Retinal pigment epithelial cell (primary cell): ENCODE data around the gene ARSA.

Experiments used
- DNase-seq: peaks from one replicate; pipeline ENCODE4 v3.0.0-alpha.2; 2010; ENCODE audit warnings: low read depth
- H3K4me3 ChIP-seq: 2 replicates; pipeline ENCODE4 v1.5.1; 2011; ENCODE audit warnings: mild to moderate bottlenecking, low read length, control low read depth, moderate library complexity
- CTCF ChIP-seq: conservative IDR thresholded peaks from 2 replicates; pipeline ENCODE4 v1.5.1; 2011; ENCODE audit warnings: low read depth, low read length, control low read depth, inconsistent platforms

Gene ARSA

GRCh38 chr22:50628543-50629134 is 687 bp upstream of the ARSA start:
- H3K4me3 ChIP-seq, result peak overlapping the region; percentile 79
- no peak for TF ChIP-seq CTCF
- no peak for DNase-seq

DNA sequence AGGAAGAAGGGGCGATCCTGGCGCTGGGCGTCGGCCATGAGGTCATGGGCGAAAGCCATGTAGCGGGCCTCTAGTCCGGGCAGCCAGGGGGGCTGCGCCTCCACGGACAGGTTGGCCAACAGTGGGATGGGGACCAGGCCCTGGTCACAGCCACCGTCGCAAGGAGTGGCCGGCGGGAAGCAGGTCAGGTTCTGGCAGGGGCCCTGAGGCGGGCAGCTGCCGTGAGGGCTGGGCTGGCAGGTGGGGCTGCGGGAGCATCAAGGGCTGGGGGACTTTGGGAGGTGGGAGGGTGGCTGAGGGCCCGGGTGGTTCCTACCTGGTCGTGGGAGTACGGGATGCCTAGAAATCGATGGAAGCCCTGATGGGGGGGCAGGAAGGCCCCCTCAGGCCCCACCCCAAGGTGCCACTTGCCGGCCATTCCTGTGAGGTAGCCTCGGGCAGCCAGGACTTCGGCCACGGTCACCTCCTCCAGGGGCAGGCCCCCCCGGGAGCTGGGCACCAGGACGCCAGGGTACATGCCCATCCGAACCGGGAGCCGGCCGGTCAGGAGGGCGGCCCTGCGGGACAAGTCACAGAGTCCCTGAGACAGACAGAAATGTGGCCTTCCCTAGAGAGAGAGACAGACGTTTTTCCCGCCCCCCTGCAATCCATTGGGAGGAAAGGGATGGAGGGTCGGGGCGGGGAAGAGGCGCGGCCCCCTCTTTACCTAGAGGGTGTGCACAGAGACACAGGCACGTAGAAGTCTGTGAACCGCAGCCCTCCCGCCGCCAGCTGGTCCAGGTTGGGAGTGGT is 906 bp downstream of the ARSA start:
- no peak for TF ChIP-seq CTCF
- peak overlapping the region; percentile 79 for H3K4me3 ChIP-seq

DNA sequence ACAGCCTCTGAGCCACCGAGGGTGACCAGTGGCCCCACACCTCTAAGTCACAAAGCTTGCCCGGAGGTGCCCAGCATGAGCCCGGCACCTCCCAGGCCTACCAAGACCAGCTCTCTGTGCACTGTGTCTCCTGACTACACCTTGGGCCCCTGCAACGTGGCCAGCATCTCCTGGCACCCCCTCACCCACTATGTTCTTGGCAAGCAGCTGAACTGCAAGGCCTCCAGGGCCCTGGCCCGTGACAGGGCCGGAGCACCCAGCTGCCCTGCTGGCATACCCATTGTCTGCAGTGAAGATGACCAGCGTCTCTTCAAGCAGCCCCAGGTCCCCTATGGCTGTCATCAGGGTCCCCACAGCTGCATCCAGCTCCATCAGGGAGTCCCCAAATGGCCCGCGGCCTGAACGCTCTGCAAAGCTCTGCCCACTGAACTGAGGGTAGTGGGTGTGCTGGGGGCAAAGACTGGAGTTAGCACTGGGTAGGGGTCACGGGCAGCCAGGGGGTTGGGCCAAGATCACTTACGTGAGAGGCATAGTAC is 1.6 kb downstream of the ARSA start:
- DNase-seq, result no peak
- no peak for TF ChIP-seq CTCF
- no peak overlapping the region for H3K4me3 ChIP-seq

More for the DNA sequence above, 906 bp downstream of the ARSA start:
- DNase-seq, result no peak

DNA sequence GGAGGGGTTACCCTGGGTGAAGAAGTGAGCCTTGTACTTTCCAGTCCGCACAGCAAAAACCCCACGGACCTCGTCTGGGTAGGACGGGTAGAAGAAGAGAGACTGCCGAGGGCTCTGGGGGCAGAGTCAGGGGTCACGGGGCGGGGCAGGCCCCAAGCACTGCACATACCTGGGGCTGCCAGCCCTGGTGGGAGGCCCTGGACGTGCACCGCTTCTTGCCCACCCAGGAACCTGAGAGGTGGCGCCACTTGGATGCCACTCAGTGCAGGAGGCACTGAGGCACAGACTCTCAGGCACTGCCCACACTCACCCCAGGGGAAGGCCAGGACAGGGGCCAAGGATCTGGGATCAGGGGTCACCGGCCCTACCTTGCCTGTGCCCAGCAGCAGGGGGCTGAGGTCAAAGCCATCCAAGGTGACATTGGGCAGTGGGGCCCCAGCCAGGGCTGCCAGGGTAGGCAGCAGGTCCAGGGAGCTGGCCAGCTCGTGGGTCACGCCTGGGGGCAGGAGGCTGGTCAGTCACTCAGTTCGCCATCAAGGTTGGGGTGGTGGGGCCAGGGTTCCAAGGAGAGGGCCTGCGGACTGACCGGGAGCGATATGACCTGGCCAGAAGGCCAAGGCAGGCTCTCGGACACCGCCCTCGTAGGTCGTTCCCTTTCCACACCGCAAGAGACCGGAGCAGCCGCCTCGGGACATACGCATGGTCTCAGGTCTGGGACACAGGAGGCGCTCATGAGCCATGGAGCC is 2.2 kb downstream of the ARSA start:
- peak; percentile 3 for TF ChIP-seq CTCF
- no peak overlapping the region for H3K4me3 ChIP-seq
- DNase-seq, result no peak

DNA sequence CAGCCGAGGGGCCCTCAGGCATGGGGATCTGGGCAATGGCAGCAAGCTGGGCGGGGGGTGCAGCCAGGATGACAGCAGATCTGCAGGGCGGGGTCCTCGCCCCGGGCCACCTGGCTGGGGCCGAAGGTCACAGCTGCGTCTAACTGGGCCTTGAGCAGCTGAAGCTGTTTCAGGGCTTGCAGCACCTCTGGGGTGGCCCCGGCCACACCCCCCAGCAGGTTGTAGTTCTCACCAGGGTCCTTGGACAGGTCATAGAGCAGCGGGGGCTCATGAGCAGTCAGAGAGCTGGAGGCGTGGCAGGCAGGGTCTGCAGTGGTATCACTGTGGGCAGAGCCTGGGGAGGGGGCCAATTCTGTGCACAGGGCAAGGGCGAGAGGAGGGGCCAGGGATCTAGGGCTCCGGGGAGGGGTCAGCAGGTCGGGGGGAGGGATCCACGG is 2.8 kb downstream of the ARSA start:
- no peak for TF ChIP-seq CTCF
- no peak overlapping the region for H3K4me3 ChIP-seq
- DNase-seq, result no peak

DNA sequence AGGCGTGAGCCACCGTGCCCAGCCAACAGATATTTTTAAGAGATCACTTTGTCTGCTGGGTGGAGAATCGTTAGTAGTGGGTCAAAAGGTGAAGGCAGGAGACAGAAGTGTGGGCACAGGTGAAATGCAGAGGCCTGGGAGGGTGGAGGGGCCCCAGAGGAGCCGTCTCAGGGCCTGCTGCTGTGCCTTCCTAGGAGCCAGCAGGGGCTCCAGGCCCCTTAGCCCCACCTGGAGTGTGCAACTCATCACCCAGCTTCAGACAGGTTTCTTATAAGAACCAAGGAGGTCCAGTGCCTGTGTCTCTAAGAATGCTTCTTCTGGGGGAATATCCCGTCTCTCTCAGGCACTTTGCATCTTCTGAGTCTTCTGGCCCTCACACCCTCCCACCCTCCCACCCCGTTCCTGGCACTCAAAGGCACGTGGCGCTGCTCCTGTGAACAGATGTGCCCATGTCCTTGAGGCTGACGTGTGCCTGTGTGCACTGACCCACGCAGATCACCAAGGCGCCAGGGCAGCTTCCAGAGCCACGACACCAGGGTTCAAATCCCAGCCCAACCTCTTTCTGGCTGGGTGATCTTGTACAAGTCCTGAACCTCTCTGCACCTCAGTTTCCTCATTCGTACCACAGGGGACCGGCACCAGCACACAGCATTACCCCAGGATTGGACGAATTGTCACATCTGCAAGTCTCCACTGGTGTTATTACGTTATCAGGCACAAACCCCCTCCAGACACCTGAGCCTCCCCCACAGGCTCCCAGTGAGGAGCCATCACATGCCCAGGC is 3.4 kb downstream of the ARSA start:
- no peak for DNase-seq
- TF ChIP-seq CTCF, result no peak
- no peak overlapping the region for H3K4me3 ChIP-seq
